Measurements from ENCODE around the gene ANKRD13D. TPM values are rescaled to one million over a fixed set of nuclear protein-coding genes. Genes with fewer than 3 reads are reported as not detected.

ANKRD13D gene
- total and polyA plus RNA-seq, 2 of the 8 experiments (the other 6 are each of a cell fraction or from before 2014, with no cell fraction given), result 24.9 to 26.5 TPM

- Histone ChIP-seq H2AK5ac (ENCODE audit: low read depth, low read length) (no peak overlapping the region), H3K4me1 (replicated peaks in 1 of 4; ENCODE audit: control insufficient read depth in 3 of 4, insufficient read depth in 4 of 4, low read length in 3 of 4) (peaks cover 0 to 2% (median under 1%) of the 10 kb centered on the region in 4 experiments; a peak in 4 of 7 replicates), H4K5ac (ENCODE audit: insufficient read length, low read depth, low read length) (no peak overlapping the region), H3K18ac (ENCODE audit: extremely low read depth, low read length) (no peak overlapping the region), H3K14ac (ENCODE audit: insufficient read length) (no peak overlapping the region), H4K20me1 (replicated peaks in 1 of 2; ENCODE audit: control insufficient read depth in 1 of 2, insufficient read depth in 2 of 2, low read length in 2 of 2) (peaks cover 0 to 6% of the 10 kb centered on the region in 2 experiments), H2BK5ac (ENCODE audit: low read depth, low read length) (no peak overlapping the region), H2BK15ac (ENCODE audit: low read length) (no peak overlapping the region), H2BK120ac (replicated peaks; ENCODE audit: low read depth, low read length) (no peak overlapping the region), H3K4me3 (ENCODE audit: extremely low read depth in 1 of 4, insufficient read depth in 2 of 4, low read depth in 3 of 4, low read length in 4 of 4) (no peak overlapping the region), H3K9me3 (ENCODE audit: insufficient read depth in 2 of 2, low read depth in 1 of 2, low read length in 1 of 2) (no peaks in the 10 kb centered on the region), H4K8ac (ENCODE audit: extremely low read depth, insufficient read depth, low read length) (no peak overlapping the region; the same call in 1 of the 2 replicates), H3K9ac (replicated peaks in 1 of 4; ENCODE audit: extremely low read depth in 1 of 4, low read depth in 3 of 4, low read length in 3 of 4) (no peak overlapping the region), H2BK20ac (ENCODE audit: low read length) (no peak overlapping the region), H3K56ac (replicated peaks; ENCODE audit: insufficient read length, low read depth, low read length) (no peak overlapping the region), H2BK12ac (ENCODE audit: low read depth, low read length) (no peak overlapping the region), H3K36me3 (ENCODE audit: control insufficient read depth in 2 of 4, insufficient read depth in 4 of 4, low read length in 3 of 4) (peaks cover 0 to 4% (median 0%) of the 10 kb centered on the region in 4 experiments; a peak in 2 of 8 replicates), H3K23me2 (ENCODE audit: low read depth, low read length) (no peaks in the 10 kb centered on the region), H4K91ac (replicated peaks; ENCODE audit: insufficient read length, low read length) (no peak overlapping the region), H3K23ac (ENCODE audit: insufficient read length) (no peak overlapping the region), H3K27ac (ENCODE audit: low read depth, low read length) (no peak overlapping the region), H3K79me2 (ENCODE audit: control insufficient read depth in 1 of 2, insufficient read depth in 2 of 2, low read length in 2 of 2) (no peaks in the 10 kb centered on the region), H3K4ac (replicated peaks; ENCODE audit: insufficient read length, low read depth, low read length) (no peak overlapping the region), H3K4me2 (ENCODE audit: insufficient read depth in 1 of 2, low read depth in 2 of 2, low read length in 2 of 2) (no peak overlapping the region), H3K79me1 (ENCODE audit: low read depth, low read length) (no peaks in the 10 kb centered on the region), H3K27me3 (replicated peaks in 1 of 4; ENCODE audit: control insufficient read depth in 3 of 4, extremely low read depth in 1 of 4, insufficient read depth in 3 of 4, low read length in 3 of 4) (peaks cover 0 to 2% (median under 1%) of the 10 kb centered on the region in 4 experiments; a peak in 3 of 7 replicates), H2AFZ (ENCODE audit: low read length) (no peak overlapping the region)
- 91% methylated on average over 14 of the region's 14 CpGs; no CpG with 5 or more reads in 1 of the 2 experiments for WGBS, 2 experiments (ENCODE audit: extremely low coverage in 1 of 2, insufficient coverage in 1 of 2, insufficient read length in 1 of 2, insufficient replicate concordance in 2 of 2, low coverage in 1 of 2, low lambda C conversion rate in 2 of 2, missing lambda C conversion rate in 1 of 2)
- POLR2A ChIA-PET (ENCODE audit: partially characterized antibody), result interaction anchor here (0.7 to 1.0 kb wide), 2 partner anchors 69 to 83 kb away, joined by 3 read pairs; no protein-coding TSS in a partner anchor
- FAIRE-seq (no peak), DNase-seq (ENCODE audit: low read depth in 1 of 2, low spot score in 2 of 2) (no peak)
- CTCF ChIA-PET (ENCODE audit: partially characterized antibody), result interaction anchor here (1.3 to 3.9 kb wide), 6 partner anchors 8 to 73 kb away, joined by 5 to 14 read pairs (median 8); no protein-coding TSS in a partner anchor
- TF ChIP-seq SP1 (IDR thresholded peaks at IDR 0.05; ENCODE audit: low read depth, low read length) (no peak), GTF2F1 (IDR thresholded peaks at IDR 0.05; ENCODE audit: borderline replicate concordance, low read depth, low read length) (no peak)
Measured at GRCh38 chr11:67309661-67310061, 20.6 kb downstream of the ANKRD13D start.
